ENCODE data around the gene PTGDR2. TPM values are rescaled to one million over a fixed set of nuclear protein-coding genes. Genes with fewer than 3 reads are reported as not detected.
A peak's percentile ranks its signal among the peaks of the same experiment; 100 is the strongest.

Gene PTGDR2
- total RNA-seq, 1 donor from 2014 or later = not detected

- DNase-seq (ENCODE audit: low spot score in 2 of 2) = peak in 1 of 2 donors; percentile 52
- intact Hi-C loops (cut with DNase I) = no loop called here
- TF ChIP-seq, protein P1, sequence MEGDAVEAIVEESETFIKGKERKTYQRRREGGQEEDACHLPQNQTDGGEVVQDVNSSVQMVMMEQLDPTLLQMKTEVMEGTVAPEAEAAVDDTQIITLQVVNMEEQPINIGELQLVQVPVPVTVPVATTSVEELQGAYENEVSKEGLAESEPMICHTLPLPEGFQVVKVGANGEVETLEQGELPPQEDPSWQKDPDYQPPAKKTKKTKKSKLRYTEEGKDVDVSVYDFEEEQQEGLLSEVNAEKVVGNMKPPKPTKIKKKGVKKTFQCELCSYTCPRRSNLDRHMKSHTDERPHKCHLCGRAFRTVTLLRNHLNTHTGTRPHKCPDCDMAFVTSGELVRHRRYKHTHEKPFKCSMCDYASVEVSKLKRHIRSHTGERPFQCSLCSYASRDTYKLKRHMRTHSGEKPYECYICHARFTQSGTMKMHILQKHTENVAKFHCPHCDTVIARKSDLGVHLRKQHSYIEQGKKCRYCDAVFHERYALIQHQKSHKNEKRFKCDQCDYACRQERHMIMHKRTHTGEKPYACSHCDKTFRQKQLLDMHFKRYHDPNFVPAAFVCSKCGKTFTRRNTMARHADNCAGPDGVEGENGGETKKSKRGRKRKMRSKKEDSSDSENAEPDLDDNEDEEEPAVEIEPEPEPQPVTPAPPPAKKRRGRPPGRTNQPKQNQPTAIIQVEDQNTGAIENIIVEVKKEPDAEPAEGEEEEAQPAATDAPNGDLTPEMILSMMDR (IDR thresholded peaks at IDR 0.05) = no peak
These were observed 13.7 kb upstream of the PTGDR2 start for GRCh38 chr11:60869451-60869825.

GRCh38 chr11:60868682-60869450 is 13.1 kb upstream of the PTGDR2 start:
- peak in 1 of 2 donors; percentile 58 for DNase-seq (ENCODE audit: low spot score in 2 of 2)
- H3K27ac ChIP-seq = no peak overlapping the region
- no peak overlapping the region for H3K4me3 ChIP-seq
- H3K36me3 ChIP-seq = no peaks in the 10 kb centered on the region
- intact Hi-C loops (cut with DNase I) = no loop called here
- H3K27me3 ChIP-seq = no peaks in the 10 kb centered on the region
- no peaks in the 10 kb centered on the region for H3K9me3 ChIP-seq
- no peaks in the 10 kb centered on the region for H3K4me1 ChIP-seq
- TF ChIP-seq, protein P1 (IDR thresholded peaks at IDR 0.05) = no peak

More at GRCh38 chr11:60869451-60869825, 13.7 kb upstream of the PTGDR2 start:
- Histone ChIP-seq H3K36me3 (no peaks in the 10 kb centered on the region), H3K9me3 (no peaks in the 10 kb centered on the region), H3K4me3 (no peak overlapping the region), H3K4me1 (no peaks in the 10 kb centered on the region), H3K27ac (no peak overlapping the region), H3K27me3 (no peaks in the 10 kb centered on the region)

- DNase-seq (ENCODE audit: low spot score in 2 of 2) = peak in 1 of 2 donors; percentile 50
- no peak overlapping the region for H3K27ac ChIP-seq
- no peaks in the 10 kb centered on the region for H3K9me3 ChIP-seq
- no peaks in the 10 kb centered on the region for H3K36me3 ChIP-seq
- H3K4me3 ChIP-seq = no peak overlapping the region
- no peaks in the 10 kb centered on the region for H3K4me1 ChIP-seq
- TF ChIP-seq, protein P1 (IDR thresholded peaks at IDR 0.05) = no peak
- no peaks in the 10 kb centered on the region for H3K27me3 ChIP-seq
- intact Hi-C loops (cut with DNase I) = no loop called here
These were observed 12.3 kb upstream of the PTGDR2 start for GRCh38 chr11:60867871-60868681.

- intact Hi-C loops (cut with DNase I) = no loop called here
- Histone ChIP-seq H3K4me1 (no peaks in the 10 kb centered on the region), H3K4me3 (no peak within 1 kb of the TSS), H3K27ac (no peak within 1 kb of the TSS), H3K9me3 (no peaks in the 10 kb centered on the region), H3K36me3 (no peaks in the 10 kb centered on the region), H3K27me3 (no peaks in the 10 kb centered on the region)
- DNase-seq (ENCODE audit: low spot score in 2 of 2) = peak in 1 of 2 donors; percentile 40
- TF ChIP-seq, protein P1 (IDR thresholded peaks at IDR 0.05) = no peak
These were observed 11.4 kb upstream of the PTGDR2 start, which contains the start of gene ZP1 for GRCh38 chr11:60866911-60867870. TSS of gene ZP1 (plus strand) at chr11:60867542. CDS start at chr11:60867562, 20 bp downstream.

DNA sequence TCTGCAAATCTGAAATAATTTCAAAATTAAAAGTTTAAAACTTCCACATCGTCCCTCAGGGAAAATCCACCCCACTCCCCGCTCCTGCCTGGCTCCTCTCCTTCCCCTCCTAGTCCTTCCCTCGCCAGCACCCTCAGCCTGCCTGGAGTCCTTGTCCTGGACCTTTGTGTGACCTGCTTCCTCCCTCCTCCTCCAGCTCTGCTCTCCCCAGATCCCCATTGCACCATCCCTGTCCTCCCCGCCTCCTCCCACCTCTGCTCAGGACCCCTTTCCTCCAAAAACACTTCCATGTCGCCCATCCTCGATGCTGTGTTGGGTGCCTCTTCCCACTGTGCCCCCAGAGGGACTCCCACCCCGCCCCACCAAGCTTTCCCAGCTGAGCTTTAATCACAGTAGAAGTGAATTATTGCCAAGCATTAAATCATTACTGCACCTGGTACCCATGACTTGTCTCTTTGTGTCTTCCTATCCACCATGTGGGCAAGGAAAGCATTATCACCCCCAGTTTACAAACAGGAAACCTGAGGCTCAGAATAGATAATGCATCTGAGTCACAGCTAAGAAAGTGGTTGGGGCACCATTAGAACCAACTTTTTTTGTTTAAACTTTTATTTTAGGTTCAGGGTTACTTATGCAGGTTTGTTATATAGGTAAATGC is 9.2 kb upstream of the PTGDR2 start:
- TF ChIP-seq, protein P1 (IDR thresholded peaks at IDR 0.05) = no peak
- peak in 1 of 2 donors; percentile 37 for DNase-seq (ENCODE audit: low spot score in 2 of 2)
- H3K4me3 ChIP-seq = no peak overlapping the region
- no peaks in the 10 kb centered on the region for H3K4me1 ChIP-seq
- no peaks in the 10 kb centered on the region for H3K27me3 ChIP-seq
- no peaks in the 10 kb centered on the region for H3K9me3 ChIP-seq
- intact Hi-C loops (cut with DNase I) = no loop called here
- no peaks in the 10 kb centered on the region for H3K36me3 ChIP-seq
- no peak overlapping the region for H3K27ac ChIP-seq

Data from ascending aorta (tissue), 2 donors.